ENCODE data around the gene UNC45B. TPM values are rescaled to one million over a fixed set of nuclear protein-coding genes. Genes with fewer than 3 reads are reported as not detected.

Gene UNC45B
- total RNA-seq, 1 experiment from 2014 or later: not detected

DNA sequence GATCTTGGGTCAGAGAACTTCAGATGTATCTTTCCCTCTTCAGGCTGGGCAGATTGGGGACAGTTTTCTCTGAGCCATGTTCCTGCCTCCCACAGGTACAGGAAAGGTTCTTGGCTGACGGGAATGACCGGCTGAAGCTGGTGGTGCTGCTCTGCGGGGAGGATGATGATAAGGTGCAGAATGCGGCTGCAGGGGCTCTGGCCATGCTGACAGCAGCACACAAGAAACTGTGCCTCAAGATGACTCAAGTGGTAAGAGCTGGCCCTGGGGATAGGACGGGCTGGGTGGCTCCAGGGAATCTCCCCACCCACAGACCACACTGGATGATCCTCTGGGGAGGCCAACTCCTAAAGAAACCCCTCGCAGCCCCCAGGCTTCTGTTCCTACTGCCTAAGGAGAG lies 35.7 kb downstream of the UNC45B start:
- ATAC-seq: no peak
- POLR2A ChIA-PET: no interaction called here

More for the DNA sequence above, 35.7 kb downstream of the UNC45B start:
- no peak overlapping the region for H3K4me3 ChIP-seq (replicated peaks in 1 of 2; ENCODE audit: low read depth in 1 of 2, low read length in 2 of 2)
- H3K9me3 ChIP-seq (ENCODE audit: control insufficient read depth in 1 of 2, insufficient read depth in 1 of 2, low read depth in 1 of 2, low read length in 2 of 2): no peaks in the 10 kb centered on the region
- no peak overlapping the region for H2AFZ ChIP-seq (ENCODE audit: low read depth, low read length, poor library complexity, severe bottlenecking)
- H3K27ac ChIP-seq (ENCODE audit: low read depth, low read length): no peak overlapping the region
- no peaks in the 10 kb centered on the region for H3K9me2 ChIP-seq (ENCODE audit: insufficient read depth)
- no TSS peak for BruUV-seq (replicated peaks)
- CTCF ChIA-PET: no interaction called here
- RAD21 ChIA-PET (ENCODE audit: low non-redundant PET in 1 of 2, low total read pairs in 2 of 2, uncharacterized antibody in 2 of 2, unreplicated experiment in 2 of 2): no interaction called here
- H3K4me1 ChIP-seq (ENCODE audit: control insufficient read depth in 1 of 2, insufficient read depth in 2 of 2, low read length in 2 of 2): no peaks in the 10 kb centered on the region
- no peaks in the 10 kb centered on the region for H3K79me2 ChIP-seq (ENCODE audit: insufficient read depth, low read length)
- no peak overlapping the region for H3K4me2 ChIP-seq (ENCODE audit: low read length)
- intact Hi-C loops (cut with micrococcal nuclease): no loop called here
- H3K9ac ChIP-seq (ENCODE audit: low read length): no peak overlapping the region
- DNase-seq (ENCODE audit: low read depth, low spot score): no peak
- TF ChIP-seq, protein P1, sequence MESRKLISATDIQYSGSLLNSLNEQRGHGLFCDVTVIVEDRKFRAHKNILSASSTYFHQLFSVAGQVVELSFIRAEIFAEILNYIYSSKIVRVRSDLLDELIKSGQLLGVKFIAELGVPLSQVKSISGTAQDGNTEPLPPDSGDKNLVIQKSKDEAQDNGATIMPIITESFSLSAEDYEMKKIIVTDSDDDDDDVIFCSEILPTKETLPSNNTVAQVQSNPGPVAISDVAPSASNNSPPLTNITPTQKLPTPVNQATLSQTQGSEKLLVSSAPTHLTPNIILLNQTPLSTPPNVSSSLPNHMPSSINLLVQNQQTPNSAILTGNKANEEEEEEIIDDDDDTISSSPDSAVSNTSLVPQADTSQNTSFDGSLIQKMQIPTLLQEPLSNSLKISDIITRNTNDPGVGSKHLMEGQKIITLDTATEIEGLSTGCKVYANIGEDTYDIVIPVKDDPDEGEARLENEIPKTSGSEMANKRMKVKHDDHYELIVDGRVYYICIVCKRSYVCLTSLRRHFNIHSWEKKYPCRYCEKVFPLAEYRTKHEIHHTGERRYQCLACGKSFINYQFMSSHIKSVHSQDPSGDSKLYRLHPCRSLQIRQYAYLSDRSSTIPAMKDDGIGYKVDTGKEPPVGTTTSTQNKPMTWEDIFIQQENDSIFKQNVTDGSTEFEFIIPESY (IDR thresholded peaks at IDR 0.05; ENCODE audit: extremely low read depth, insufficient replicate concordance, low read length): no peak
- TF ChIP-seq JUND (IDR thresholded peaks at IDR 0.05): no peak
- no peak for TF ChIP-seq EZH2 (IDR thresholded peaks at IDR 0.05)
- no peak for TF ChIP-seq ELF1 (IDR thresholded peaks at IDR 0.05; ENCODE audit: borderline replicate concordance, low read depth)
- no peak for TF ChIP-seq FOSL1 (IDR thresholded peaks at IDR 0.05; ENCODE audit: low read depth)
- TF ChIP-seq EZH2phosphoT487 (IDR thresholded peaks at IDR 0.05; ENCODE audit: borderline replicate concordance): no peak
- TF ChIP-seq ZFX (IDR thresholded peaks at IDR 0.05): no peak
- TF ChIP-seq CEBPB (IDR thresholded peaks at IDR 0.05; ENCODE audit: low read depth): no peak
- no peak for TF ChIP-seq CTCF (IDR thresholded peaks at IDR 0.05 in 2 of 3, conservative IDR thresholded peaks at IDR 0.05 in 1 of 3; ENCODE audit: borderline replicate concordance in 1 of 3, insufficient read depth in 1 of 3, low read depth in 2 of 3, low read length in 2 of 3)
- no peak for TF ChIP-seq MAX (IDR thresholded peaks at IDR 0.05)
- no peak for TF ChIP-seq POLR2A (IDR thresholded peaks at IDR 0.05; ENCODE audit: borderline replicate concordance, extremely low read depth, insufficient read depth, insufficient read length)
- TF ChIP-seq YY1 (IDR thresholded peaks at IDR 0.05; ENCODE audit: extremely low read depth, insufficient replicate concordance, low read depth, low read length): no peak
- no peak for TF ChIP-seq TCF7L2 (IDR thresholded peaks at IDR 0.05; ENCODE audit: borderline replicate concordance, extremely low read depth, insufficient read depth, insufficient read length)
- TF ChIP-seq RAD21 (IDR thresholded peaks at IDR 0.05; ENCODE audit: low read depth): no peak
- H4K20me1 ChIP-seq (ENCODE audit: insufficient read depth): no peaks in the 10 kb centered on the region
- peaks cover 12% of the 10 kb centered on the region for H3K27me3 ChIP-seq (ENCODE audit: insufficient read depth, low read length)
- H3K36me3 ChIP-seq (ENCODE audit: control insufficient read depth in 1 of 2, insufficient read depth in 2 of 2, low read length in 2 of 2): no peaks in the 10 kb centered on the region
